ENCODE measurements around the gene CFAP54. TPM values are rescaled to one million over a fixed set of nuclear protein-coding genes. Genes with fewer than 3 reads are reported as not detected.

Gene CFAP54
- total RNA-seq, 1 experiment from 2014 or later, result 0.35 TPM

DNA sequence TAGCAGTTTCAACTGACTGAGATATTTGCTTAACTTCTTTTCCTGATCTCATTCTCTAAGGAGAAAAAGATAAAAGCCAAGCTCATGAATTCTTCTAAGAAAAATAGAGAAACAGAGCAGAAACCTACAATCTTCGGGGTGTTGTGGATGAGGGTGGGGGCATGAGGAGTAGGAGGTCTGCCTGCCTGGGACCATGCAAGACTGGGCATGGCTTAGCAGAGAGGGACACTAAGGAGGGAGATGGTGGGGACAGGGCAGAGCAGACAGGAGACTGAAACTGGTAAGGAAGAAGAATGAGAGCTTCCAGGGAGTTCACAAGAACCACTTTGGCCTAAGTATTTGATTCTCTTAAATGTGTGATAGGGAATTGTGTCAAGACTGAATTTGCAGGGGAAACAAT, 188.0 kb downstream of the CFAP54 start:
- intact Hi-C loops (cut with micrococcal nuclease; ENCODE audit: unreplicated experiment), result no loop called here
- Mint-ChIP-seq H3K9me3 (ENCODE audit: low read depth, unreplicated experiment) (no peaks in the 10 kb centered on the region), H3K27ac (ENCODE audit: unreplicated experiment) (no peak overlapping the region), H3K36me3 (ENCODE audit: insufficient read depth, unreplicated experiment) (no peaks in the 10 kb centered on the region), H3K4me3 (ENCODE audit: low read depth, unreplicated experiment) (no peak overlapping the region), H3K4me1 (ENCODE audit: low read depth, unreplicated experiment) (no peaks in the 10 kb centered on the region), H3K27me3 (ENCODE audit: unreplicated experiment) (peaks cover 29% of the 10 kb centered on the region)
- CTCF ChIA-PET, result no interaction called here
- TF ChIP-seq, protein P1, sequence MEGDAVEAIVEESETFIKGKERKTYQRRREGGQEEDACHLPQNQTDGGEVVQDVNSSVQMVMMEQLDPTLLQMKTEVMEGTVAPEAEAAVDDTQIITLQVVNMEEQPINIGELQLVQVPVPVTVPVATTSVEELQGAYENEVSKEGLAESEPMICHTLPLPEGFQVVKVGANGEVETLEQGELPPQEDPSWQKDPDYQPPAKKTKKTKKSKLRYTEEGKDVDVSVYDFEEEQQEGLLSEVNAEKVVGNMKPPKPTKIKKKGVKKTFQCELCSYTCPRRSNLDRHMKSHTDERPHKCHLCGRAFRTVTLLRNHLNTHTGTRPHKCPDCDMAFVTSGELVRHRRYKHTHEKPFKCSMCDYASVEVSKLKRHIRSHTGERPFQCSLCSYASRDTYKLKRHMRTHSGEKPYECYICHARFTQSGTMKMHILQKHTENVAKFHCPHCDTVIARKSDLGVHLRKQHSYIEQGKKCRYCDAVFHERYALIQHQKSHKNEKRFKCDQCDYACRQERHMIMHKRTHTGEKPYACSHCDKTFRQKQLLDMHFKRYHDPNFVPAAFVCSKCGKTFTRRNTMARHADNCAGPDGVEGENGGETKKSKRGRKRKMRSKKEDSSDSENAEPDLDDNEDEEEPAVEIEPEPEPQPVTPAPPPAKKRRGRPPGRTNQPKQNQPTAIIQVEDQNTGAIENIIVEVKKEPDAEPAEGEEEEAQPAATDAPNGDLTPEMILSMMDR (IDR thresholded peaks at IDR 0.05; ENCODE audit: unreplicated experiment), result no peak
- DNase-seq, result no peak
- BruUV-seq (replicated peaks), result no TSS peak

DNA sequence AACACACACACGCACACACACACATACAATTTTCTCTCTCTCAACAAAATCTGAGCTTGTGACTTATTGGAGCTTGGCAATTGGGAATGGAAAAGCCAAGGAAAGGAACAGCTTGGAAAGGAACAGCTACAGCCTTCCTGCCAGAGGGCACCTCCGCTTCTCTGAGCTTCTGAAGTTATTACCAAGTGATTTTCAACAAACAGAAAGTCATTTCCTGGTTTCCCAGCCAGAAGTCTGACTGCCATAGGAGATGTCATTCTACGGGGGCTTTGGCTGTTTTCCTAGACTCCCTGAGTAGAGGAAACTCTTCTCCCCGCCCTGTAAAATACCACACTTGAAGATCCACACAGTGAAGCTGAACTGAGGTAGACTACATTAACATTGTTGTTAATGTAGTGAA, 198.3 kb downstream of the CFAP54 start:
- Mint-ChIP-seq H3K36me3 (ENCODE audit: insufficient read depth, unreplicated experiment) (no peaks in the 10 kb centered on the region), H3K4me3 (ENCODE audit: low read depth, unreplicated experiment) (no peak overlapping the region), H3K27me3 (ENCODE audit: unreplicated experiment) (no peaks in the 10 kb centered on the region), H3K9me3 (ENCODE audit: low read depth, unreplicated experiment) (peaks cover 2% of the 10 kb centered on the region), H3K4me1 (ENCODE audit: low read depth, unreplicated experiment) (no peaks in the 10 kb centered on the region), H3K27ac (ENCODE audit: unreplicated experiment) (no peak overlapping the region)
- BruUV-seq (replicated peaks), result no TSS peak
- no peak for DNase-seq
- CTCF ChIA-PET, result no interaction called here
- TF ChIP-seq, protein P1 (IDR thresholded peaks at IDR 0.05; ENCODE audit: unreplicated experiment), result no peak
- intact Hi-C loops (cut with micrococcal nuclease; ENCODE audit: unreplicated experiment), result no loop called here

DNA sequence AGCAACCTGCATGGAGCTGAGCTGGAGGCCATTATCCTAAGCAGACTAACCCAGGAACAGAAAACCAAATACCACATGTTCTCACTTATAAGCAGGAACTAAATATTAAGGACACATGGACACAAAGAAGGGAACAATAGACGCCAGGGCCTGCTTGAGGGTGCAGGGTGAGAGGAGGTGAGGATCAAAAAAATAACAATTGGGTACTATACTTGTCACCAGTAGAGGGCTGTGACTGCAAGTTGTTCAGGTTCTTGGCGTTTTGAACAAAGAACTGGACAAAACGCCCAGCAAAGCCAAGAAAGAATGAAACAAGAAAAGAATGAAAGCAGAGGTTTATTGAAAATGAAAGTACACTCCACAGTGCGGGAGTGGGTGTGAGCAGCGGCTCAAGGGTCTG, 209.1 kb downstream of the CFAP54 start:
- BruUV-seq (replicated peaks), result no TSS peak
- Mint-ChIP-seq H3K9me3 (ENCODE audit: low read depth, unreplicated experiment) (peaks cover 4% of the 10 kb centered on the region), H3K27ac (ENCODE audit: unreplicated experiment) (no peak overlapping the region), H3K36me3 (ENCODE audit: insufficient read depth, unreplicated experiment) (no peaks in the 10 kb centered on the region), H3K4me1 (ENCODE audit: low read depth, unreplicated experiment) (no peaks in the 10 kb centered on the region), H3K4me3 (ENCODE audit: low read depth, unreplicated experiment) (no peak overlapping the region), H3K27me3 (ENCODE audit: unreplicated experiment) (peaks cover 20% of the 10 kb centered on the region)
- CTCF ChIA-PET, result no interaction called here
- intact Hi-C loops (cut with micrococcal nuclease; ENCODE audit: unreplicated experiment), result no loop called here
- no peak for DNase-seq
- TF ChIP-seq, protein P1 (IDR thresholded peaks at IDR 0.05; ENCODE audit: unreplicated experiment), result peak; percentile 35

DNA sequence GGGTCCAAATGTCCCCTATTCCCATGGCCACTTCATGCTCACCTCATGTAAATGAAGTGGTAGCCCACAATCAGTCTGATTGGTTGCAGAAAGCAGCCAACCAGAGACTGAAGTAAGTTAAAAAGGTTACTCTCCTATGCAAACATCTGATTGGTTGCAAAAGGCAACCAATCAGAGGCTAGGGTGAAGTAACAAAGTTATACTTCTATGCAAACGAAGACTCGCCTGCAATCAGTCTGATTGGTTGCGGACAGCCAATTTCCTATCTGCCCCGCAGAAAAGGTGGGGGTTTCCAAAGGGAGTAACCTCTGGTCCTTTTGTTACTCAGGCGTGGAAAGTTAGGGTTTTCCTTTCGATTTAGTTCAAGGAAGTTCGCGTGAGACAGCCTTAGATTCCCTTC, 209.6 kb downstream of the CFAP54 start:
- Mint-ChIP-seq H3K27ac (ENCODE audit: unreplicated experiment) (no peak overlapping the region), H3K9me3 (ENCODE audit: low read depth, unreplicated experiment) (peaks cover 4% of the 10 kb centered on the region), H3K4me1 (ENCODE audit: low read depth, unreplicated experiment) (no peaks in the 10 kb centered on the region), H3K4me3 (ENCODE audit: low read depth, unreplicated experiment) (no peak overlapping the region), H3K36me3 (ENCODE audit: insufficient read depth, unreplicated experiment) (no peaks in the 10 kb centered on the region), H3K27me3 (ENCODE audit: unreplicated experiment) (peaks cover 20% of the 10 kb centered on the region)
- TF ChIP-seq, protein P1 (IDR thresholded peaks at IDR 0.05; ENCODE audit: unreplicated experiment), result no peak
- CTCF ChIA-PET, result no interaction called here
- intact Hi-C loops (cut with micrococcal nuclease; ENCODE audit: unreplicated experiment), result no loop called here
- no TSS peak for BruUV-seq (replicated peaks)
- DNase-seq, result no peak

DNA sequence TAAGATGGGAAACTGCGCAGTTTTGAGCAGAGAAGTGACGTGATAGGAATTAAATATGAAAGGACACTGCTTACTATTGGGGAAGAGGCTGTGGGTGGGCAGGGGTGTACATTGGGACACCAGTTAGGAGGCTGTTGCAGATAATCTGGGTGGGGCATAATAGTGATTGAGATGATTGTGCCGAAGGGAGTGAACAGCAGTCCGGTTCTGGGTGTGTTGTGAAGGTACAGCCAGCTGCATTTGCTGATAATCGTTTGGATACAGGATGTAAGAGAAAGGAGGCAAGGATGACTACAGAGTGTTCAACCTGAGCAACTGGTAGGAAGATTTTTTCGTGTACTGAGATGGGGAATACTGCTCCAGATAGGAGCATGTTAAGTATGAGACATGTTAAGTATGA, 212.5 kb downstream of the CFAP54 start:
- TF ChIP-seq, protein P1 (IDR thresholded peaks at IDR 0.05; ENCODE audit: unreplicated experiment), result no peak
- no peak overlapping the region for H3K4me3 Mint-ChIP-seq (ENCODE audit: low read depth, unreplicated experiment)
- DNase-seq, result no peak
- CTCF ChIA-PET, result no interaction called here
- H3K27me3 Mint-ChIP-seq (ENCODE audit: unreplicated experiment), result peaks cover 20% of the 10 kb centered on the region
- no peaks in the 10 kb centered on the region for H3K36me3 Mint-ChIP-seq (ENCODE audit: insufficient read depth, unreplicated experiment)
- BruUV-seq (replicated peaks), result no TSS peak
- no peak overlapping the region for H3K27ac Mint-ChIP-seq (ENCODE audit: unreplicated experiment)
- no peaks in the 10 kb centered on the region for H3K9me3 Mint-ChIP-seq (ENCODE audit: low read depth, unreplicated experiment)
- intact Hi-C loops (cut with micrococcal nuclease; ENCODE audit: unreplicated experiment), result no loop called here
- no peaks in the 10 kb centered on the region for H3K4me1 Mint-ChIP-seq (ENCODE audit: low read depth, unreplicated experiment)

Data from Calu3 (cell line).